AG04449 (cell line): ENCODE results near the gene TRAPPC3.

ENCODE experiments used
- CTCF ChIA-PET: fragments of 350-600 bp; formaldehyde crosslinking; extraction: SDS; loops from one replicate; lab custom pipeline; 2021; ENCODE audit warnings: antibody characterized with exemption; lab: Yijun Ruan, JAX
- POLR2A ChIA-PET: fragments of 400-600, 350-600 bp; formaldehyde crosslinking; extraction: SDS; loops from one replicate; lab custom pipeline; 2020; ENCODE audit warnings: antibody characterized with exemption, inconsistent platforms; lab: Yijun Ruan, JAX
- DNase-seq: peaks from one replicate; pipeline ENCODE4 v3.0.0-alpha.2; 2010; ENCODE audit warnings: low read depth, low spot score
- H3K4me3 ChIP-seq: 2 replicates; pipeline ENCODE4 v1.5.1; 2011; ENCODE audit warnings: low read depth, mild to moderate bottlenecking, control low read depth, low read length
- CTCF ChIP-seq: IDR thresholded peaks from one replicate; pipeline ENCODE4 v1.5.1; 2011; ENCODE audit warnings: mild to moderate bottlenecking, moderate library complexity, low read length, control low read depth, inconsistent platforms; ENCODE audit not compliant: insufficient read depth; ENCODE audit errors: missing control alignments

Gene TRAPPC3

GRCh38 chr1:36093929-36094328, 55.4 kb downstream of the TRAPPC3 start:
- POLR2A ChIA-PET: no interaction called here
- CTCF ChIA-PET: interaction anchor here (0.6 to 18.7 kb wide), 5 partner anchors 11 to 331 kb away, joined by 3 to 453 read pairs (median 40); no protein-coding TSS in a partner anchor
- no peak for TF ChIP-seq CTCF
- no peak for DNase-seq
- no peak overlapping the region for H3K4me3 ChIP-seq

GRCh38 chr1:36093226-36093625, 56.1 kb downstream of the TRAPPC3 start:
- no peak overlapping the region for H3K4me3 ChIP-seq
- DNase-seq: no peak
- TF ChIP-seq CTCF: no peak
- POLR2A ChIA-PET: no interaction called here
- CTCF ChIA-PET: interaction anchor here (0.5 to 18.7 kb wide), 7 partner anchors 9 to 332 kb away, joined by 3 to 453 read pairs (median 4); no protein-coding TSS in a partner anchor

- no peak for DNase-seq
- H3K4me3 ChIP-seq: no peak overlapping the region
- ChIA-PET CTCF (interaction anchor here (0.8 to 18.7 kb wide), 6 partner anchors 9 to 193 kb away, joined by 3 to 453 read pairs (median 4); no protein-coding TSS in a partner anchor), POLR2A (no interaction called here)
- no peak for TF ChIP-seq CTCF
Measured at GRCh38 chr1:36092798-36093185, 56.5 kb downstream of the TRAPPC3 start.

GRCh38 chr1:36092166-36092797, 57.0 kb downstream of the TRAPPC3 start:
- no peak overlapping the region for H3K4me3 ChIP-seq
- POLR2A ChIA-PET: no interaction called here
- DNase-seq: no peak
- CTCF ChIA-PET: interaction anchor here (0.8 to 18.7 kb wide), 6 partner anchors 8 to 193 kb away, joined by 3 to 453 read pairs (median 4); no protein-coding TSS in a partner anchor
- no peak for TF ChIP-seq CTCF

- ChIA-PET POLR2A (no interaction called here), CTCF (interaction anchor here (1.3 to 18.7 kb wide), 3 partner anchors 8 to 43 kb away, joined by 3 to 453 read pairs (median 7); no protein-coding TSS in a partner anchor)
- no peak overlapping the region for H3K4me3 ChIP-seq
- no peak for TF ChIP-seq CTCF
- DNase-seq: no peak
Measured at GRCh38 chr1:36091698-36092097, 57.6 kb downstream of the TRAPPC3 start.

- no peak for DNase-seq
- H3K4me3 ChIP-seq: no peak overlapping the region
- ChIA-PET POLR2A (interaction anchor here (0.6 kb wide), 1 partner anchor 234 kb away, joined by 3 read pairs; no protein-coding TSS in a partner anchor), CTCF (interaction anchor here (2.1 to 18.7 kb wide), 3 partner anchors 9 to 44 kb away, joined by 7 to 453 read pairs (median 15); no protein-coding TSS in a partner anchor)
- TF ChIP-seq CTCF: no peak
Measured at GRCh38 chr1:36091141-36091540, 58.1 kb downstream of the TRAPPC3 start.
